HepG2 (cell line): Measurements from ENCODE around the gene ARMCX5. TPM values are rescaled to one million over a fixed set of nuclear protein-coding genes. Genes with fewer than 3 reads are reported as not detected.

Experiments used
- NPAS2 ChIP-seq: sonication (generic); formaldehyde crosslinking; IDR thresholded peaks from 2 replicates; pipeline ENCODE4 v1.8.0; 2022; ENCODE audit warnings: mild to moderate bottlenecking, missing genetic modification reagents, borderline replicate concordance
- ZKSCAN1 ChIP-seq: fragments of 150-350 bp; IDR thresholded peaks from 2 replicates; pipeline ENCODE4 v1.6.1; 2014; ENCODE audit warnings: low read length
- ZNF460 ChIP-seq: sonication (generic); formaldehyde crosslinking; IDR thresholded peaks from 2 replicates; pipeline ENCODE4 v1.5.1; 2020; ENCODE audit warnings: missing genetic modification reagents, mild to moderate bottlenecking, borderline replicate concordance
- ZNF891 ChIP-seq: sonication (generic); formaldehyde crosslinking; IDR thresholded peaks from 2 replicates; pipeline ENCODE4 v1.5.0; 2020; ENCODE audit warnings: mild to moderate bottlenecking, missing genetic modification reagents
- ZSCAN25 ChIP-seq: sonication (generic); formaldehyde crosslinking; IDR thresholded peaks from 2 replicates; pipeline ENCODE4 v1.8.0; 2022; ENCODE audit warnings: mild to moderate bottlenecking, missing genetic modification reagents
- polyA plus RNA-seq, 8 experiments: library from polyadenylated mRNA; depleted of rRNA in 3 of 8; stranded (reverse) in 7 of 8; unstranded in 1 of 8; fragments of >200 nt; fragmentation: Illumina TruSeq in 4 of 8; extraction: Trizol in 4 of 8; gene quantifications; 2 replicates each; pipeline versions ENCODE4 v1.2.1 to v1.2.3, GENCODE V29; 2011 to 2016; ENCODE audit warnings: low read depth in 4 of 8, missing spikeins in 1 of 8, mixed read lengths in 1 of 8; ENCODE audit not compliant: insufficient read depth in 1 of 8
- total RNA-seq, 5 experiments: library from RNA; depleted of rRNA; stranded (reverse); fragments of >200 nt; fragmentation: Illumina TruSeq; extraction: Trizol; gene quantifications; 2 replicates each; pipeline ENCODE4 v1.2.3, GENCODE V29; 2016; ENCODE audit warnings: low read depth in 1 of 5
- TF ChIP-seq, protein P1 (sequence below): sonication (generic); formaldehyde crosslinking; IDR thresholded peaks from 2 replicates; pipeline ENCODE4 v1.4.0; 2020; ENCODE audit warnings: mild to moderate bottlenecking, missing genetic modification reagents
- TF ChIP-seq, protein P2 (sequence below): sonication (generic); formaldehyde crosslinking; IDR thresholded peaks from 2 replicates; pipeline ENCODE4 v1.5.1; 2020; ENCODE audit warnings: mild to moderate bottlenecking, moderate library complexity, missing genetic modification reagents

Gene ARMCX5
- total and polyA plus RNA-seq, 2 of the 13 experiments (the other 11 are each of a cell fraction or from before 2014, with no cell fraction given): 9.1 to 14.2 TPM

DNA sequence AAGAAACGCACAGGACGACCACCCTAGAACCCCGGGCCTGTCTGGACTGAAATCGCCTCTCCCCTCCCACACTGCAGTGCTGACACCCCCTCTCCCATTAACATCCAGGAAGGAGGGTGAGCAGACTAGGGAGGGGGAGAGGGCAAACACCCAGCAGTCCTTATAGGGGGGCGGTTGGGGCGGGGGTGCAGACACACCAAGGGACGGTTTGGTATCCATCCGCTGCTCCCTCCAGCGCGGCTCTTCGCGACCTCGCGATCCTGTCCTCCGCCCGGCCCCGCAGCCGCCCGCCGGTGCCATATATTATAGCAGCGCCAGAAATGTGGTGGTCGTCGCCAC lies 51.6 kb downstream of the ARMCX5 start (continued):
- TF ChIP-seq, protein P1, sequence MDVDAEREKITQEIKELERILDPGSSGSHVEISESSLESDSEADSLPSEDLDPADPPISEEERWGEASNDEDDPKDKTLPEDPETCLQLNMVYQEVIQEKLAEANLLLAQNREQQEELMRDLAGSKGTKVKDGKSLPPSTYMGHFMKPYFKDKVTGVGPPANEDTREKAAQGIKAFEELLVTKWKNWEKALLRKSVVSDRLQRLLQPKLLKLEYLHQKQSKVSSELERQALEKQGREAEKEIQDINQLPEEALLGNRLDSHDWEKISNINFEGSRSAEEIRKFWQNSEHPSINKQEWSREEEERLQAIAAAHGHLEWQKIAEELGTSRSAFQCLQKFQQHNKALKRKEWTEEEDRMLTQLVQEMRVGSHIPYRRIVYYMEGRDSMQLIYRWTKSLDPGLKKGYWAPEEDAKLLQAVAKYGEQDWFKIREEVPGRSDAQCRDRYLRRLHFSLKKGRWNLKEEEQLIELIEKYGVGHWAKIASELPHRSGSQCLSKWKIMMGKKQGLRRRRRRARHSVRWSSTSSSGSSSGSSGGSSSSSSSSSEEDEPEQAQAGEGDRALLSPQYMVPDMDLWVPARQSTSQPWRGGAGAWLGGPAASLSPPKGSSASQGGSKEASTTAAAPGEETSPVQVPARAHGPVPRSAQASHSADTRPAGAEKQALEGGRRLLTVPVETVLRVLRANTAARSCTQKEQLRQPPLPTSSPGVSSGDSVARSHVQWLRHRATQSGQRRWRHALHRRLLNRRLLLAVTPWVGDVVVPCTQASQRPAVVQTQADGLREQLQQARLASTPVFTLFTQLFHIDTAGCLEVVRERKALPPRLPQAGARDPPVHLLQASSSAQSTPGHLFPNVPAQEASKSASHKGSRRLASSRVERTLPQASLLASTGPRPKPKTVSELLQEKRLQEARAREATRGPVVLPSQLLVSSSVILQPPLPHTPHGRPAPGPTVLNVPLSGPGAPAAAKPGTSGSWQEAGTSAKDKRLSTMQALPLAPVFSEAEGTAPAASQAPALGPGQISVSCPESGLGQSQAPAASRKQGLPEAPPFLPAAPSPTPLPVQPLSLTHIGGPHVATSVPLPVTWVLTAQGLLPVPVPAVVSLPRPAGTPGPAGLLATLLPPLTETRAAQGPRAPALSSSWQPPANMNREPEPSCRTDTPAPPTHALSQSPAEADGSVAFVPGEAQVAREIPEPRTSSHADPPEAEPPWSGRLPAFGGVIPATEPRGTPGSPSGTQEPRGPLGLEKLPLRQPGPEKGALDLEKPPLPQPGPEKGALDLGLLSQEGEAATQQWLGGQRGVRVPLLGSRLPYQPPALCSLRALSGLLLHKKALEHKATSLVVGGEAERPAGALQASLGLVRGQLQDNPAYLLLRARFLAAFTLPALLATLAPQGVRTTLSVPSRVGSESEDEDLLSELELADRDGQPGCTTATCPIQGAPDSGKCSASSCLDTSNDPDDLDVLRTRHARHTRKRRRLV (CRISPR knock-in tag): no peak
- TF ChIP-seq ZSCAN25 (CRISPR knock-in tag): no peak
- TF ChIP-seq ZNF460 (CRISPR knock-in tag): no peak
- no peak for TF ChIP-seq ZNF891 (CRISPR knock-in tag)
- no peak for TF ChIP-seq ZKSCAN1
- TF ChIP-seq, protein P2, sequence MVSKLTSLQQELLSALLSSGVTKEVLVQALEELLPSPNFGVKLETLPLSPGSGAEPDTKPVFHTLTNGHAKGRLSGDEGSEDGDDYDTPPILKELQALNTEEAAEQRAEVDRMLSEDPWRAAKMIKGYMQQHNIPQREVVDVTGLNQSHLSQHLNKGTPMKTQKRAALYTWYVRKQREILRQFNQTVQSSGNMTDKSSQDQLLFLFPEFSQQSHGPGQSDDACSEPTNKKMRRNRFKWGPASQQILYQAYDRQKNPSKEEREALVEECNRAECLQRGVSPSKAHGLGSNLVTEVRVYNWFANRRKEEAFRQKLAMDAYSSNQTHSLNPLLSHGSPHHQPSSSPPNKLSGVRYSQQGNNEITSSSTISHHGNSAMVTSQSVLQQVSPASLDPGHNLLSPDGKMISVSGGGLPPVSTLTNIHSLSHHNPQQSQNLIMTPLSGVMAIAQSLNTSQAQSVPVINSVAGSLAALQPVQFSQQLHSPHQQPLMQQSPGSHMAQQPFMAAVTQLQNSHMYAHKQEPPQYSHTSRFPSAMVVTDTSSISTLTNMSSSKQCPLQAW: no peak
- no peak for TF ChIP-seq NPAS2 (CRISPR knock-in tag)
